HG03103 (cell line): ENCODE results near the gene ACSM3.
"Not testable (repeated sequence)": the region's sequence is repeated elsewhere in the genome, so short reads cannot be mapped to it uniquely, and the experiment has no call there.

Source experiments
- ATAC-seq: cut with Tn5 transposase; IDR thresholded peaks from one replicate; pipeline ENCODE4 v1.9.1; 2021; ENCODE audit warnings: low read depth; ENCODE audit not compliant: unreplicated experiment

ACSM3 gene

DNA sequence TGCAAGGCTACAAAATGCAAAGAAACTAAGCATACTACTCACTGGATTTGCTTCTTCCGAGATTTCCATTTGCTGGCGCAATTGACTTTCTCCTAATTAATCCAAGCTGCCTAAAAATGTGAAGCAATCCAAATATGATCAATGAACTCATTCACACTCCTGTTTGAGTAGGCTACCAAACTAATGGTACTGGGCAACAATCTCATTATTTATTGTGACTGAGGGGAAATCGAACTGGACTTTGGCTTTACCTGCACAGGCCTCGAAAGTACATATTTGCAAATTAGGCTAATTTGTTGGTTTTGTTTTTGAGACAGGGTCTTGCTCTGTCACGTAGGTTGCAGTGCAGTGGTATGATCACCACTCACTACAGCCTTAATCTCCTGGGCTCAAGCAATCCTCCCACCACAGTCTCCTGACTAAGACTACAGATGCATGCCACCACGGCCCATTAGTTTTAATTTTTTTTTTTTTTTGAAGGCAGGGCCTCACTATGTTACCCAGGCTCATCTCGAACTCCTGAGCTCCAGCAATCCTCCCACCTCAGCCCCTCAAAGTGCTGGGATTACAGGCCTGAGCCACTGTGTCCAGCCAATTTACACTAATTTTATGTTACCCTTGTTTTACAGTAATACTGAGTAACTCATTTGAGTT is 39.9 kb downstream of the ACSM3 start:
- ATAC-seq, result no peak

DNA sequence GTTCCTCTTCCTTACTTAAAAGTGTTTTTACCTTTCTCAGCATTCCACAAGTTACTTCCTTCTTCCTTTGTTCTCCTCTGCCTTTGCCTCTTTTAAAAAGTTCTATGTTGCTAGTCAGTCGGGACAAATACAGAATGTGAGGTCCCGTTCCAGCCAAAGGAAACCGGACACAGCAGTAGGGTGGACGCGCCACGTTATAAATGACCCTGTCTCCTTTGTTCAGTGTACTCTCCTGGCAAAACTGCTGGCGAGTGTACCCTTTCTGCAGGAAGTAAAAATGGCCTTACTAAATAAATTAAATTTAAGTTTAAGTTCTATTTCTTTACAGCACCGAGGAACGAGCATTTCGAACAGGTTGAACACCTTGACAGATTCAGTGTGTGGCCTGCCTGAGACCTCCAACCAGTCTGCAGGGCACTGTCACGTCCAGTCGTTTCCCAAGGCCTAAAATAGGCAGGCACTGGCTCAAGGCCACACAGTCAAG is 41.9 kb downstream of the ACSM3 start:
- ATAC-seq, result not testable (repeated sequence)

DNA sequence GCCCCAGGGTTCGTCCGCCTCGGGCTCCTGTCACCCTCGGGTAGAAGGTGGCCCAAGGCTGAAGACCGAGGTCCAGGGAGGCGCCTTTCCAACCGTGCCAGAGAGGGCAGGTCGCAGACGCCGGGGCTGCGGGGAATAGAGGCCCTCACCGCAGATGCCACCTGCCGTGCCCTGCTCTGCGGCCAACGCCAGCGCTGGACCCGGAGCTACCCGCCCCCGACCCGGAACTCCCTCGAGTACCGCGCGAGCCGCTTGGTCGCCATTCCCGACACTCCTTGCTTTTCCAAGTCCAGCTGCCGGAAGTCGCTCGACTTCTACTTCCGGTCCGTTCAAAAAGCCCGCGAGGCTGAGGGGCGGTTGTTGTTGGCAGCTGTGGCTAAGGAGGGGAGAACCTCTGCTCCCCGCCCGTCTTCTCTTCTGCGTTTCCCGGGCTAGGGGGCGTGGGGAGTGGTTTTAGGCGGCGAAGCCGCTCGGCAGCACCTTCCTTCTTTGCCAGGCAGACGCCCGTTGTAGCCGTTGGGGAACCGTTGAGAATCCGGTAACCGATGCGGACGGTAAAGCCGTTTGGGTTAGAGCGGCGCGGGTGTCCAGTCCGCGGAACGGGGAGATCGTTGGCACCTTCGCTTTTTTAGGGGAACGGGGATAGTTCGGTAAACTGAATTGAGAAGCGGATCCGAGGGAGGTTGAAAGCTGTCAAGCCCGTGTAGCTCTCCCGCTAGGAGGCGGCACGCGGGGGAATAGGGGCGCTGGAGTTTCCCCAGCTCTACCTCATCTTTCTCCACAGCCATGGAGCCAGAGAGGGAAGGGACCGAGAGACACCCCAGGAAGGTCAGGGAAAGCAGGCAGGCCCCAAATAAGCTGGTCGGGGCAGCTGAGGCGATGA is 42.6 kb downstream of the ACSM3 start, which contains the start of the genes ERI2 and REXO5:
ERI2 (minus strand) TSS at position 305 of the 883 bp plus-strand sequence; CDS start at position 263, 42 bp downstream.
REXO5 (plus strand) TSS at position 360 of the 883 bp plus-strand sequence; CDS start at position 787, 427 bp downstream.
- peak; percentile 87 for ATAC-seq

DNA sequence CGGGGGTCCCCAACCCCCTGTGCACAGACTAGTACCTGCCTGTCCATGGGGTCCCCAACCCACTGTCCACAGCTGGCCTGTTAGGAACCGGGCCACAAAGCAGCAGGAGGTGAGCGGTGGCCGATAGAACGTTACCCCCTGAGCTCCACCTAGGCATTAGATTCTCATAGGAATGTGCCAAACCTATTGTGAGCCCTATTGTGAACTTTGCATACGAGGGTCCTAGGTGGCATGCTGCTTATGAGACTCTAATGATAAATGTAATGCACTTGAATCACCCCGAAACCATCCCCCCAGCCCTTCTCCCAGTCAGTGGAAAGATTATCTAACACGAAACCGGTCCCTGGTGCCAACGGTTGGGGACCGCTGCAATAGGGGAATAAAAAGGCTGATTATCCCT is 44.0 kb downstream of the ACSM3 start:
- no peak for ATAC-seq

DNA sequence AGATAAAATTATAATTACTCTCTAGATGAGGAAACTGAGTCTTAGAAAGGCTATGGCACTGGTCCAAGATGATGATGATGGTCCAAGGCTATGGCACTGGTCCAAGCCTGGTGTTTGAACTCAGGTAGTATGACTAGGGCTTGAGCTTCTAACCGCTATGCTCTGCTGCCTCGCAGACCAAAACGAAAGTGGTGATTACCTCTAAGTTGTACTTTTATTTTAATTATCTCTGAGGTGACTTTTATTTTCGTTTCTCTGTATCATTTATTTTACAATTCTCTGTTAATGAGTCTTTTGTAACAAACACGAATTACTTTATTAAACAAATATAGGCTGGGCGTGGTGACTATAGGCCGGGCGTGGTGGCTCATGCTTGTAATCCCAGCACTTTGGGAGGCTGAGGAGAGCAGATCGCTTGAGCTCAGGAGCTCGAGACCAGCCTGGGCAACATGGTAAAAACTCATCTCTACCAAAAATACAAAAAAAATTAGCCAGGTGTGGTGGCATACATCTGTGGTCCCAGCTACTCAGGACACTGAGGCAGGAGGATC is 48.1 kb downstream of the ACSM3 start:
- no peak for ATAC-seq

DNA sequence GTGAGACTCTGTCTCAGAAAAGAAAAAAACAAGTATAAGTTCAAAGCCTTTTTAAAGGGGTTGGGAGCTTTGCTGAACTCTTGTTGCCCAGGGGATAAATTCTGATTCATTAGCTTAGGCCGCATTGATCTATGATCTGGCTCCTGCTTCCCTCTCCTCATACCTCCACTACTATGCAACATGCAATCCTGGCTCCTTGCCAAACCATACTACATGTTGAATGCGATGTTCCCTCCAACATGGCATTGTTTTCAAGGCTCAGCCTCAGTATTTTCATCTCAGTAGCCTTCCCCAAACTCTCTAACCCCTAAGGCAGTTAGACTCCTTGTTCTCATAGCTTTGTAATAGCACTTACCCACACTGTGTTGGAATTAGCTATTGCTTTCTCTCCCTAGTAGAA is 48.7 kb downstream of the ACSM3 start:
- no peak for ATAC-seq

DNA sequence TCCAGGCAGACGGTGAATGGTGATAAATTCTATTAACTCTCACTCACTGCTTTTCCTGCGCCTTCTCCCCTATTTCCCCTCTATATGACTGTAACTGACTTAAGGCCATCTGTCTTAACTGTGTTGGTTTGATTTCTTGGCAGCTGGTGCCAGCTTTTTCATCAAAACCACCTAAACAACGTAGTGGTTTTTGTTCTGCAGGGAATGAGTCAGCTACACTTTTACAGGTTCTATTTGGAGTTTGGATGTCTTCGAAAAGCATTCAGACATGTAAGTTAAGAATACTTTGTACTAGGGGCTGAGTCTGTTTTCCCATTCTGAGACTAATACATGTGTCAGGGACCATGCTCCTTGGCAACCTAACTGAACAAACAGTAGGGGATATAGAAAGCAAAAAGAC is 51.0 kb downstream of the ACSM3 start:
- no peak for ATAC-seq

DNA sequence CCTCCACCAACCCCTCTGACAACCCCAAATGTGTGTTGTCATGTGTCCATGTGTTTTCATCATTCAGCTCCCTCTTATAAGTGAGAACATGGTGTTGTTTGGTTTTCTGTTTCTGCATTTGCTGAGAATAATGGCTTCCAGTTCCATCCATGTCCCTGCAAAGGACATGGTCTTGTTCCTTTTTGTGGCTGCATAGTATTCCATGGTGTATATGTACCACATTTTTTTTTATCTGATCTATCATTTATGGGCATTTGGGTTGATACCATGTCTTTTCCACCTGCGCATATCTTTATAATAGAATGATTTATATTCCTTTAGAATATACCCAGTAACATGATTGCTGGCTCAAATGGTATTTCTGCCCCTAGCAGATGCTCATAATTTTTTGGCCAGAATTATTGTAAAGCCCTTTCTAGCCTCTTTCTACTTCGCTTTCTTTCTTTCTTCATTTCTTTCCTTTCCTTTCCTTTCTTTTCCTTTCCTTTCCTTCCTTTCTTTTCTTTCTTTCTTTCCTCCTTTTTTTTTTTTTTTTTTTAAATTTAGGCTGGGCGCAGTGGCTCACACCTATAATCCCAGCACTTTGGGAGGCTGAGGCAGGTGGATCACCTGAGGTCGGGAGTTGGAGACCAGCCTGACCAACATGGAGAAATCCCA is 55.2 kb downstream of the ACSM3 start:
- no peak for ATAC-seq

DNA sequence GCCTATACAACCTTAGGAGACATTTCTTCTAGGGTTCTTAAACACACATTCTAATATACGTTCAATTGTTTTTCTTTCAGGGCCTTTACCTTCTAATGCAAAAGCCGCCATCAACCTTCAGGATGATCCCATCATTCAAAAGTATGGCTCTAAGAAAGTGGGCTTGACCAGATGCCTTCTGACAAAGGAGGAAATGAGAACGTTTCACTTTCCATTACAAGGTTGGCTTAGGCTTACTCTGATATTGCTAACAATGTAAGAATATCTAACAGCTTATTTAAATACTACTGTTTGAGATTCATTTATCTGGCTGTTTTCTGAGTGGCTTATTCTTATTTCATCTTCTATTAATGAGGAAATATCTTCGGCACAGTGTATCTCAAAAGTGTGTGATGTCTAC is 57.9 kb downstream of the ACSM3 start:
- no peak for ATAC-seq

DNA sequence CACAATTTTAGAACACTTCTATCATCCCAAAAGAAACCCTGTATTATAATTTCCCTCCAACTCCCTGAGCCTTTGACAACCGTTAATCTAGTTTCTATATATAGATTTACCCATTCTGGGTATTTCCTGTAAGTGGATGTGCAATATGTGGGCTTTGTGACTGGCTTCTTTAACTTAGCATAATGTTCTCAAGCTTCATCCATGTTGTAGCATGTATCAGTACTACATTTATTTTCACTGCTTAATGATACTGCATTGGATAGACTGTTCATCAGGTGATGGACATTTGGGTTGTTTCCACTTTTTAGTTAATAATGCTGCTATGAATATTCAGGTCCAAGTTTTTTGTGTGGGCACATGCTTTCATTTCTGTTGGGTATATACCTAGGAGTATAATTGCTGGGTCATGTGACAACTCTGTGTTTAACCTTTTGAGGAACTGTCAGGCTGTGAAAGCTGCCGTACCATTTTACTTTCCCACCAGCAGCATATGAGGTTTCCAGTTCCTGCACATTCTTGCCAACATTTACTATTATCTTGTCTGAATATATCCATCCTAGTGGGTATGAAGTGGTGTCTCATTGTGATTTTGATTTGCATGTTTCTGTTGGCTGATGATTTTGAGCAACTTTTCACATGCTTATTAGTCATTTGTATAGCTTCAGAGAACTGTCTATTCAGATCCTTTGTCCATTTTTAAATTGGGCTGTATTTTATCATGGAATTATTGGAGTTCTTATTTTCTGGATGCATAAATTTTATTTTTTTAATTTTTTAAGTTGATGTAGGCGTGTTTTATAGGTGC is 58.9 kb downstream of the ACSM3 start:
- ATAC-seq, result no peak

DNA sequence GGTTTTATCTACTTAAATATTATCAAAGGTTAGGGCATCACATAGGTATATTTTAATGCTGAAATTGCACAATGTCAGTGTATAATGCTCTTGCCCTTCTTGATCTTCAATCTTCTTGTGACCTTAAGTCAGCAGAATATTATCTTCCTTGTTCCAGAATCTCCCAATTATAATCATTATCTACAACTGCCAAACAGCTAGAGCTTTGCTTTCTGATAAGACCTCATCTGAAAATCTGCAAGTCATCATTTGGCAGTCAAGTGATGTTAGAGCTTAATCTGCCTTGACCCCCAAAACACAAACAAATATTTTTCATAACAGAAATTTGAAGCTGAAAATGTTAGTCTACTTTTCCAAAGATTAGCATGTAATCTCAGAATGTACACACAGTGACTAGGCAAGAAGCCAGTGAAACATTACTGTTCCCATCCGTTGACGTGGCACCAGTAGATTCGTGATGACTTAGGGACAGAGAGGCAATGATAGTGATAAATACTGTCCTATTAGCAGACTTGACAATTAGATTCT is 62.3 kb downstream of the ACSM3 start:
- no peak for ATAC-seq

DNA sequence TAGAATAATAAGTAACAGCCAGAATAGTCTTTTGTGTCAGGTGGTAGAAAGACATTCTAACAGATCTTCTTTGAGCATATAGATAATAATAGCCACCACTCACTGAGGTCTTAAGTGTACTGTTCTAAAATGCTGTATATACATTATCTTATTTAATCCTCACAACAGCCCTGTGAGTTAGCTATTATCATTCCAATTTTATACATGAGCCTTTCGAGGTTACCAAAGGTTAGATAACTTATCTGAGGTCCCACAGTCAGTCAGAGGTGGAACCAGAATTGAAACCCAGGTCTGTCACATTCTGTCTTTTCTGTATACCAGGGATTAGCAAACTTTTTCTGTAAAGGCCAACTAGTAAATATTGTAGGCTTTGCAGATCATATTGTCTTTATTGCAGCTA is 65.7 kb downstream of the ACSM3 start:
- ATAC-seq, result no peak

DNA sequence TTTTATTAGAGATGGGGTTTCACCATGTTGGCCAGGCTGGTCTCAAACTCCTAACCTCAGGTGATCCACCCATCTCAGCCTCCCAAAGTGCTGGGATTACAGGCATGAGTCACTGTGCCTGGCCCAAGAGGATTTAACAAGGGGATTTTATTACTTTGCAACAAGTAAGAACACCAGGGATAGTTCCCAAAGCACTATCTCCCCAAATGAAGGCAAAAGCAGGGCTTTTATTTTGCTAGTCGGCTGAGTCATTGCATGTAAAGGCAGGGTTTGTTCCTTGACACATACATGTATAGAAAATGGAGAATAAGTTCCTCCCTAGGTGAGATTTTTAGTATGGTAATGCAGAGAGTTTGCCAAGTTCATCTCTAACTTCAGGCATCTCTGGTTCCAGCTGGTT is 66.6 kb downstream of the ACSM3 start:
- no peak for ATAC-seq

DNA sequence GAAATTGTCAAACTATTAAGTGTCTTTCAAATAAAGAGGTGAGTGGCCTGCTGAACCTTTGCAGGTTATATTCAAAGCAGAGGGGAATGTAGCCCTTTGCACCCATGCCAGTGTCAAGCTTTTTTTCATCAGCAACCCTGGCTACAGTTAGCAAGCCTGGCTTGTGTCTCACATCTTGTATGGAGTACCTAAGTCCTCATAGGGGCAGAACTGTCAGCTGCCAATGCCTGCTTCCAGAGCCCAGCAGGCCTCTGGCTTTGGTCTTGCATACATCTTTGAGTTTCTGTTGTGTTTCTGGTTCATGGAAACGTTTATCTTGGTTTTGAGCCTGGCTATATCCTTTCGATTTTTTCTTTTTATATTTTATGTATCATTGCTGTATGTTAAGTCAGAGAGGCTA is 69.3 kb downstream of the ACSM3 start:
- no peak for ATAC-seq

DNA sequence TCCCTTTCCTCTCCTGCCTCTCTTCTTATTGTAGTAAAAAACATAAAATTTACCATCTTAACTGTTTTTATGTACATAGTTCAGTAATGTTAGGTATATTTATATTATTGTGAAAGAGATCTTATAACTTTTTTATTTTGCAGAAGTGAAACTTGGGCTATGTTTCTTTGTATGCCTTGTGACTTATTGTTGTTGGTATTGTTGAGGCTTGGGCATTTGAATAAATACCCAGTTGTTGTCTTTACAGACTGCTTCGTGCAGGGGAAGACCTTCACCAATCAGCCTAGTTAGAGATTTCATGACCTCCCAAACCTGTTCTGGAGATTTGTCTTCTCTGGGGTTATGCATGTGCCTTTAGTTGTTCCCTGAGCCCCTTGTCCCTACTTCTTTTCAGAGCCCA is 74.4 kb downstream of the ACSM3 start:
- ATAC-seq, result no peak

DNA sequence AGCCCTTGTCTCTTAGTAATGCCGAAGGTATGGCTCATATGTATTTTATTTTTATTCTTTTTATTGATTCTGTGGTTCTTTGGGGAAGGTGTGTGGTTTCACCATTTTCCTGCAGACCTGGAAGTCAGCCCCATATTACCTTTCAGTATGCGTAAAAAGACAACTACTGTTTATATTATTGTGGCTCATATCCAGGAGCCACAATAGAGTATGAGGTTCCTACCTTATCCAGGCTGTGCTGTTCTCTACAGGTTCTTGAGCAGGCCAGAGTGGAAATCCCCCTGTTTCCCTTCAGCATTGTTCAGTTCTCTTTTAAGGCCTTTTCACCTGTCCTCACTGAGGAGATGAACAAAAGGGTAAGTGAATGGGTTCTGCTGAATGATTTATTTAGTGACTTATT is 75.7 kb downstream of the ACSM3 start:
- no peak for ATAC-seq

DNA sequence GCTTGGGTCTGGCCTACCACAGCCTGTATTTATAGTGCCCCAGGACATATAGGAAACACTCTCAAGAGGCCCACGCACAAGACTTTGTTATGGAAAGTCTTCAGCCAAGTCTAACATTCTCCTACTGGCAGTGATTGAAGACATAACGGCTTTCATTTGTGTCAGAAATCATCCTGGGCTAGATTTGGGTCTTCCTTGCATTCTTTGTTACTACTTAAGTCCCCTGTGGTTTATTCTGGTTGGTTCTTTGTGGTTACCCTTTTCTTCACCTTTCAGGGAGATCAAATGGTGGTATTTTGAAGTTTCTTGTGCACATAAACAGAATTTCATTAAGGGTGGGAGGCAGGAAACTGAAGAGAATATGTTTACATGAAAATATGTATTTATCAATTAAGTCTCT is 80.2 kb downstream of the ACSM3 start:
- ATAC-seq, result no peak

DNA sequence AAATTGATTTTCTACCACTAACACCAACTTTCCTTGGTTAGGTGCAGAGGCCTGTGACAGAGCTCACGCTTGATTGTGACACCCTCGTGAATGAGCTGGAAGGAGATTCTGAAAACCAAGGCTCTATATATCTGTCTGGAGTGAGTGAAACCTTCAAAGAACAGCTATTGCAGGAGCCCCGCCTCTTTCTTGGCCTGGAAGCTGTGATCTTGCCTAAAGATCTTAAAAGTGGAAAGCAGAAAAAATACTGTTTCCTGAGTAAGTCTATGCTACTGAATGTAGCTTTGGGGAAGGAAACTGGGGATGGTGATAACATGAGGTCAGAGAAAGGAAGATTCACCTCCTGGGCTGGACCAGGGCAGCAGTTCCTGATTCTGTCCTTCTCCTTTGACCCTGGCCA is 80.8 kb downstream of the ACSM3 start:
- no peak for ATAC-seq

DNA sequence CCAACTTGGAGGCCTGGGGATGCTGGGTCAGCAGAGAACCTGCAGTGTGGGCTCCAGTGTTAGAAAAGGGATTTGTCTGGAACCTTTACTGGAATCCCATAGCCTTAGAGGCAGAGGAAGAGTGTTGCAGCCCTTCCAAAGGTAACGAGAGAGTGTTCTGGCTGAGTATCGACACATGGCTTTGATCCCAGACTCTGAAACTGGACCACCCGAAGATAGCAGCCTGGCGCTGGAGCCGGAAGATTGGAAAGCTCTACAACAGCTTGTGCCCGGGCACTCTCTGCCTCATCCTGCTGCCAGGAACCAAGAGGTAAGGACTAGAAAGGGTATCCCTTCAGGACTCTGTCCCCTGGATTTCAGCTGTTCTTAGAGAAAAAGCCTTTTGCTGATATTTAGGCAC is 82.2 kb downstream of the ACSM3 start:
- ATAC-seq, result no peak

DNA sequence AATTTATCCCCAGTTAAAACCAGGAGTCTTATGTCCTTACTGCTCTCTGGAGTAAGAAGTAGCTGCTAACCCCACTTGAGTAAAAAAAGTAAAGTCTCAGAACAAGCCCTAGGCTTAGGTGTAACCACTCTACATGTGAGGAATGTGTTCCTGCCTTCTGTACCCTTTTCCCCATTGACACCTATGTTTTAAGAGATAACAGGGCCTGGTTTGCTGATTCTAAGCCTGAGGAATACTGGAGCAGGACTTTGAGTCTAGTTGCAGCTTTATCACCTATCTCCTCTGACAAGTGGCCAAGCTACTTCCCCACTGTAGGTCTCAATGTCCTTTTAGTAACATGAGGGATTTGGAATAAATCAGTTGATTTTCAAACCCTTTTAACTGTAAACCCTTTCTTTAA is 82.7 kb downstream of the ACSM3 start:
- no peak for ATAC-seq
